ENCODE data around the gene SLC1A4. TPM values are rescaled to one million over a fixed set of nuclear protein-coding genes. Genes with fewer than 3 reads are reported as not detected.

Gene SLC1A4
- polyA plus RNA-seq, 1 of the 3 experiments (the other 2 are of a cell fraction) = 4.4 TPM

DNA sequence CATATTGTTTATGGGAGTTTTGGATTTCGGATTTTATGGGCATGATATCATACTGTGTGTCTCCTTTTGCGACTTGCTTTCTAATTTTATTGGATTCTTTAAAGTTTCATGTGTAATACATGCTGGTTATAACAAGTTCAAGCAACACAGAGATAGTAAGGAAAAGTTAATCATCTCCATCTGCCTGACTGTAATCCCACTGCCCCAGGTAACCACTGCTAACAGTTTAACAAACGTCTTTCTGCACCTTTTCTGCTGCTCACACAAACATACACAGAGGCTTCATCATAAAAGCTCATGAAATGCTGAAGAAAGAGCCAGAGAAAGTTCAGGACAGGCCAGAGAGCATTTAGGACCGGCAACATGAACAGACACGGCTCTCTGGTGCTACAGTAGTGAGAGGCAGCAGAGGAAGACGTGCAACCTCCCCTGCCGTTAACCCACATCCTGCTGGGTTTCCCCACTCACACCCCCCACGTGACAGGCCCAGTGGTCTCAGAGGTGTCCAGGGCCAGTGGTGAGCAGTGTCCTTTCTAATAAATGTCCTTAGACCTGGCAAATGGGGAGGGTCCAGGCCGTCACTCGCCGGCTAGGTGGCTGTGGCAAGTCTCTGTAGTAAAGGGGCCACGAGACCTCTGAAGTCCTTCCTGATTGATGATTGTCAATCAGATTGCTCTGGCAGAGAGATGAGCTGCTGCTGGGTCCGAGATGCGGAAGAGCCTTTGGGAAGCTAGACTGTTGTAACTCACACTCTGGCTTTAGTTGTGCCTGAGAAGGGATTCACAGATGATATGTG lies 43.0 kb upstream of the SLC1A4 start:
- DNase-seq = no peak

DNA sequence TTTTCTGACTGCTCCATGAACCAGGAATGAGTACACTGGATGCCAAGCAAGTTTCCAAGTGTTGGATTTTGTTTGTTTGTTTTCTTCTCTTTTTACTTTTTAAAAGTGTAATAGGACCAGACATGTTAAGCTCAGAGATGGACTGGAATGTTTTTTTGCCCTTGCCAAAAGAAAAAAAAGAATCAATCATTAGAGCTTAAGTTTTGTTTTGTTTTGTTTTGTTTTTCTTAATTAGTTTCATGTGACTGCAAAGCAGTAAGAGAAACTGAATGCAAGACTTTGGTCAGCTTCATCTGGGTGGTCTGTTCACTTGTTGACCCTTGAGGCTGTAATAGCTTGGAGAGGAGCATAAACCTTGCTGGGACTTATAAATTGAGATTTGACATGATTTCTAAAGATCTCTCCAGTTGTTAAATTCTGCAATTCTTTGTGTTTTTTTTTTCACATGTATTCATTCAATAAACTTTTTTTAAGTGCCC lies 42.4 kb upstream of the SLC1A4 start:
- H3K36me3 ChIP-seq (replicated peaks in 1 of 2; ENCODE audit: control insufficient read depth in 1 of 2, insufficient read depth in 2 of 2, low read length in 1 of 2) = no peaks in the 10 kb centered on the region
- no peak overlapping the region for H3K27ac ChIP-seq (ENCODE audit: low read depth in 2 of 2, low read length in 1 of 2)
- H3F3A ChIP-seq (replicated peaks; ENCODE audit: insufficient read depth) = no peaks in the 10 kb centered on the region
- no peak for TF ChIP-seq RXRA (IDR thresholded peaks at IDR 0.05; ENCODE audit: borderline replicate concordance, low read depth)
- no peak for TF ChIP-seq PBX3 (IDR thresholded peaks at IDR 0.05)
- TF ChIP-seq RAD21 (IDR thresholded peaks at IDR 0.05; ENCODE audit: low read length) = no peak
- TF ChIP-seq TEAD4 (IDR thresholded peaks at IDR 0.05; ENCODE audit: borderline replicate concordance, insufficient read depth) = no peak
- TF ChIP-seq IRF3 (IDR thresholded peaks at IDR 0.05; ENCODE audit: low read depth, low read length) = no peak
- no peak for TF ChIP-seq POLR2AphosphoS5 (IDR thresholded peaks at IDR 0.05; ENCODE audit: low read depth, low read length)
- no peak for TF ChIP-seq EP300 (IDR thresholded peaks at IDR 0.05; ENCODE audit: borderline replicate concordance in 1 of 2, low read depth in 1 of 2, low read length in 1 of 2)
- no peak for TF ChIP-seq MEF2A (IDR thresholded peaks at IDR 0.05; ENCODE audit: borderline replicate concordance, low read depth)
- no peak for TF ChIP-seq NRF1 (IDR thresholded peaks at IDR 0.05; ENCODE audit: low read depth, low read length)
- no peak for TF ChIP-seq FOXJ3 (CRISPR knock-in tag; IDR thresholded peaks at IDR 0.05)
- TF ChIP-seq ELF1 (IDR thresholded peaks at IDR 0.05) = no peak
- TF ChIP-seq SIN3A (IDR thresholded peaks at IDR 0.05; ENCODE audit: borderline replicate concordance, low read depth, low read length) = no peak
- no peaks in the 10 kb centered on the region for H3K79me2 ChIP-seq (ENCODE audit: insufficient read depth)
- no peak overlapping the region for H2AFZ ChIP-seq (ENCODE audit: low read depth)
- no peaks in the 10 kb centered on the region for H4K20me1 ChIP-seq (ENCODE audit: insufficient read depth)
- H3K4me2 ChIP-seq = no peak overlapping the region
- CTCF ChIA-PET = interaction anchor here (0.9 to 1.1 kb wide), 2 partner anchors 29 to 222 kb away, joined by 3 to 4 read pairs; no protein-coding TSS in a partner anchor
- no peaks in the 10 kb centered on the region; a peak in 1 of 4 replicates for H3K4me1 ChIP-seq (ENCODE audit: control insufficient read depth in 1 of 2, insufficient read depth in 2 of 2, low read depth in 1 of 2, low read length in 1 of 2)
- no peak overlapping the region for H3K4me3 ChIP-seq (ENCODE audit: low read depth in 2 of 2, low read length in 1 of 2)
- no peaks in the 10 kb centered on the region for H3K27me3 ChIP-seq (ENCODE audit: insufficient read depth)
- no peaks in the 10 kb centered on the region for H3K9me3 ChIP-seq
- H3K9ac ChIP-seq = no peak overlapping the region
- no peak for DNase-seq
- POLR2A ChIA-PET = no interaction called here
- no peaks in the 10 kb centered on the region for H3K9me2 ChIP-seq

More for the DNA sequence above, 43.0 kb upstream of the SLC1A4 start:
- no peaks in the 10 kb centered on the region for H3K27me3 ChIP-seq (ENCODE audit: insufficient read depth)
- no peaks in the 10 kb centered on the region for H3F3A ChIP-seq (replicated peaks; ENCODE audit: insufficient read depth)
- CTCF ChIA-PET = interaction anchor here (0.9 to 1.1 kb wide), 2 partner anchors 28 to 223 kb away, joined by 3 to 4 read pairs; no protein-coding TSS in a partner anchor
- H3K79me2 ChIP-seq (ENCODE audit: insufficient read depth) = no peaks in the 10 kb centered on the region
- H3K4me3 ChIP-seq (ENCODE audit: low read depth in 2 of 2, low read length in 1 of 2) = no peak overlapping the region
- no peaks in the 10 kb centered on the region for H3K9me2 ChIP-seq
- no peak overlapping the region for H3K27ac ChIP-seq (ENCODE audit: low read depth in 2 of 2, low read length in 1 of 2)
- H3K4me1 ChIP-seq (ENCODE audit: control insufficient read depth in 1 of 2, insufficient read depth in 2 of 2, low read depth in 1 of 2, low read length in 1 of 2) = no peaks in the 10 kb centered on the region; a peak in 1 of 4 replicates
- no peak overlapping the region for H2AFZ ChIP-seq (ENCODE audit: low read depth)
- POLR2A ChIA-PET = no interaction called here
- no peaks in the 10 kb centered on the region for H3K36me3 ChIP-seq (replicated peaks in 1 of 2; ENCODE audit: control insufficient read depth in 1 of 2, insufficient read depth in 2 of 2, low read length in 1 of 2)
- 82% methylated on average over 11 of the region's 14 CpGs for WGBS (ENCODE audit: low lambda C conversion rate)
- TF ChIP-seq, protein P1, sequence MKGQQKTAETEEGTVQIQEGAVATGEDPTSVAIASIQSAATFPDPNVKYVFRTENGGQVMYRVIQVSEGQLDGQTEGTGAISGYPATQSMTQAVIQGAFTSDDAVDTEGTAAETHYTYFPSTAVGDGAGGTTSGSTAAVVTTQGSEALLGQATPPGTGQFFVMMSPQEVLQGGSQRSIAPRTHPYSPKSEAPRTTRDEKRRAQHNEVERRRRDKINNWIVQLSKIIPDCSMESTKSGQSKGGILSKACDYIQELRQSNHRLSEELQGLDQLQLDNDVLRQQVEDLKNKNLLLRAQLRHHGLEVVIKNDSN (IDR thresholded peaks at IDR 0.05; ENCODE audit: borderline replicate concordance, low read depth) = no peak
- TF ChIP-seq RCOR1 (IDR thresholded peaks at IDR 0.05; ENCODE audit: low read length) = no peak
- no peak for TF ChIP-seq NRF1 (IDR thresholded peaks at IDR 0.05; ENCODE audit: low read depth, low read length)
- TF ChIP-seq USF2 (IDR thresholded peaks at IDR 0.05; ENCODE audit: borderline replicate concordance, low read depth, low read length) = no peak
- no peak for TF ChIP-seq RFX5 (IDR thresholded peaks at IDR 0.05; ENCODE audit: low read length)
- TF ChIP-seq PBX3 (IDR thresholded peaks at IDR 0.05) = no peak
- TF ChIP-seq EZH2phosphoT487 (IDR thresholded peaks at IDR 0.05; ENCODE audit: borderline replicate concordance, low read depth) = no peak
- no peak overlapping the region for H3K4me2 ChIP-seq
- no peaks in the 10 kb centered on the region for H3K9me3 ChIP-seq
- no peaks in the 10 kb centered on the region for H4K20me1 ChIP-seq (ENCODE audit: insufficient read depth)
- no peak overlapping the region for H3K9ac ChIP-seq

Data from SK-N-SH (cell line).